DMS53 treated with DMSO at 0.1 percent for 48 hours (cell line): Measurements from ENCODE around the gene ETDA.
"Not testable (repeated sequence)": the region's sequence is repeated elsewhere in the genome, so short reads cannot be mapped to it uniquely, and the experiment has no call there.

Experiments used
- DNase-seq: peaks from one replicate; lab custom pipeline; 2025; ENCODE audit not compliant: unreplicated experiment; lab: John Stamatoyannopoulos, UW

Gene ETDA

GRCh38 chrX:135252011-135252518 lies at the start of gene ETDA:
Gene ETDA (plus strand): TSS chrX:135252061. CDS start chrX:135253277, 1,216 bp downstream.
- DNase-seq: not testable (repeated sequence)

- peak; percentile 0 for DNase-seq
Measured at GRCh38 chrX:135206427-135206826, 45.4 kb upstream of the ETDA start.

DNA sequence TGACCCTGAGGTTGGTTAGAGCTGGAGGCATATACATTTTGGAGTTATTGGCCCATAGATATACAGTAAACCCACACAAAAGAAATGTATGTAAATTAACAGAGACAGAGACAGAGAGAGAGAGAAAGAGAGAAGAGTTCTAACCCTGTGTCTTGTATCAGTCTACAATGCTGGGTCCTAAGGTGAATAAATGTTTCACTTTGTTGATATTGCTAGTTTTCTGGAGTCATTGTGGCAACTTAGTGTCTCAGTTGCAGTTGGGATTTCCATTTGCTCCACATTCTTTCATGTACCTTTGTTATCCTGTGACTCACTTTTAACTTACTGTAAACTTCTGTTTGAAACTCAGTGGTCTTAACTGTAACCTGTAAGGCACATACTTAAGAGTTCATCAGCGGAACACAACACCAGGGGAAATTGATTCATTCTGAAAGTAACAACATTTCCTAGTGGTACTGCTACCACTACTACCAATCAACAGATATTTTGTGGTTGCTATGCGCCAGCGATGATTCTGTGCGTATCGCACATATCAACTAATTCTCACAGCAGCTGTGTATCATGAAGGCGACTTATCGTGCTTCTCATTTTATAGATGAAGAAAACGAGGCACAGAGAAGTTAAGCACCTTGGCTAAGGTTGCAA lies 38.5 kb upstream of the ETDA start:
- DNase-seq: no peak

- DNase-seq: not testable (repeated sequence)
Measured at GRCh38 chrX:135245989-135246388, 5.9 kb upstream of the ETDA start.

GRCh38 chrX:135256087-135256684 lies 4.3 kb downstream of the ETDA start:
- DNase-seq: not testable (repeated sequence)

DNA sequence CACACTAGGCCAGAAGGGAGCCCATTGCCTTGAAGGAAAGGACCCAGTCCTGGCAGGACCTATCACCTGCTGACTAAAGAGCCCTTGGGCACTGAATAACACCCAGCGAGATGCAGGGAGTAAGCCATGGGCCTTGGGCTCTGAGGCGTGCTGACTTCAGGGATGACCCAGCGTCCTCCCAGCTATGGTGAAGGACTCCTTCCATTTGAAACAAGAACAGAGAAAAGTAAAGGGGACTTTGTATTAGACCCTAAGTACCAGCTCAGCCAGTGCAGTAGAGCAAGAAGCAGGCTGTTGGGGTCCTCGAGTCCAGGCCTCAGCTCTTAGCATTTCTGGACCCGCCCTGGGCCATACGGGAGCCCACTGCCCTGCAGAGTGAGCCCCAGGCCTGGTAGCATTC lies 5.1 kb downstream of the ETDA start:
- DNase-seq: no peak

- no peak for DNase-seq
Measured at GRCh38 chrX:135257469-135257868, 5.6 kb downstream of the ETDA start.

GRCh38 chrX:135260976-135261375 lies 9.1 kb downstream of the ETDA start:
- DNase-seq: not testable (repeated sequence)

GRCh38 chrX:135263376-135263775 lies 11.5 kb downstream of the ETDA start:
- not testable (repeated sequence) for DNase-seq

- no peak for DNase-seq
Measured at GRCh38 chrX:135264206-135264605, 12.3 kb downstream of the ETDA start.

DNA sequence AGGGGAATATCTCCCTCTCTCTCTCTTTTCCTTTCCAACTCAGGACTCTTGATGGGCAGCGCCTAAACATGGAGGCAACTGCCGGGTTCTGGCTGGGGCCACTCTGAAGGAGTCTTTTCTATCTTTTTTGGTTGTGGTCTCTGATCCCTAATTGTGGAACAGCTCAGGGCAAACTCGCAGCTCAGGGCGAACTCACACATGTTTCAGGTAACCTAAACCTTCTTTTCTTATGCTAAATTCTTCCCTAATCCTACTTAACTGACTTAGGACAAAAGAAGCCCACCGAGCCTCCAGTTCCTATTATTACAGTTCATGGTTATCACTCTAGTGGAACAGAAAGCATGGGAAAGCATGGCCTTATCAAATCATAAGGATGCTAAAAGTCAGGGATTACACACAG lies 21.3 kb downstream of the ETDA start:
- DNase-seq: no peak

DNA sequence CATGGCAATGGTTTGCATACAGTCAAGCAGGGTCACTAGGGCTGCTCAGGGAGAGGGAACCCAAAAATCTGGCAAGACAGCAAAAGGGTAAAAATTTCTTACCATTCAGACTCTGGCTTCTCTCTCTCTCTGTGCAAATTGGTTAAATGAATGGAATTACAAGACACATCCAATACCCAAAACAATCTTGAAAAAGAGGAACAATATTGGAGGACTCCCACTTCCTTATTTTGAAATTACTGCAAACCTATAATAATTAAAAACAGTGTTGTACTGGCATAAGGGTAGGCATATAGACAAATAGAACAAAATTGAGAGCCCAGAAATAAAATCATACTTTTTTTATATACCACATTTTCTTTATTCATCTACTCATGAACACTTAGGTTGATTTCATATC lies 24.1 kb downstream of the ETDA start:
- no peak for DNase-seq

DNA sequence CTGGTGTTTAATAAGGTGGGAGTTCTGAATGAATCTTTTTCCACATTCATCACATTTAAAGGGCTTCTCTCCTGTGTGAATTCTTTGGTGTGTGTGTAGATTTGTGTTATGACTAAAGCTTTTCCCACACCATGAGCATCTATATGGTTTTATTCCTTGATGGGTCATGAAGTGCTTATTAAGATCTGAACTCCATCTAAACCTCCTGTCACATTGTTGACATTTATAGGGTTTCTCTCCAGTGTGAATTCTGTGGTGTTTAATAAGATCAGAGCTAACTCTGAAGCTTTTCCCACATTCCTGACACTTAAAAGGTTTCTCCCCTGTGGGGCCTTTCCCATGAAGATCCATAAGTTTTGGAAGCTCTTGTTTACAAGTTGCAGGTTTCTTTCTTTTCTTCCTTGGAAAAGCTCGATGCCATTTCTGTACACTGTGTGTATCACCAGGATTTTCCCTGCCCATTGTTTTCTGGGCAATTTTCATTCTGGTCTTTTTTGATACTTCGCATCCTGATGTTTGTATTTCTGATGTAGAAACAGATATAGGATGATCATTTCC lies 35.5 kb downstream of the ETDA start:
- no peak for DNase-seq

- DNase-seq: no peak
Measured at GRCh38 chrX:135295238-135295943, 43.5 kb downstream of the ETDA start.

DNA sequence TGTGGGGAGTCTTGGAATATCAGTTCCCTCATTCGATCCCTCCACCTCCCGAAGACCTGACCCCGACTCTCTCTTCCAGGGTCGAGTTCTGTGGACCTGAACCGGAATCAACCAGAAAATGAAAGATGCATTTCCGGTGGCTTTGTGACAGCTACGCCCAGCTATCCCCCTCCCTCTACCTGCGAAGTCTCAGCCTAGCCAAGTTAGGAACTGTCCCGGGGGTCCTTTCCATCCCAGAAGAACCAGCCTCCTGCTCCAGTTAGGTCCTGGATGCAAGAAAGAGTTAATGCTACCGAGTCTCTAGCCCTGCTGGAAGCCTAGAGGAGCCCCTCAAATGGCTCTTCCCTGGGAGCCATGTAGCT lies 44.1 kb downstream of the ETDA start:
- no peak for DNase-seq

- no peak for DNase-seq
Measured at GRCh38 chrX:135302269-135302873, 50.5 kb downstream of the ETDA start.
